H1 (cell line): ENCODE results near the gene ADGRF5.

Experiments used
- CHD7 ChIP-seq: fragments of 300-600 bp; sonication (generic); IDR thresholded peaks from 2 replicates; pipeline ENCODE4 v1.7.1; 2012; ENCODE audit warnings: low read length, moderate library complexity, mild to moderate bottlenecking, inconsistent platforms; ENCODE audit not compliant: insufficient replicate concordance
- CREB1 ChIP-seq: IDR thresholded peaks from 2 replicates; pipeline ENCODE4 v1.6.1; 2012; ENCODE audit warnings: inconsistent platforms
- CTCF ChIP-seq, 3 experiments: IDR thresholded peaks; 1 replicate in 2 of 3; 2 replicates in 1 of 3; pipeline versions ENCODE4 v1.5.1 to v1.6.1; 2011; ENCODE audit warnings: low read length in 3 of 3, mild to moderate bottlenecking in 3 of 3, inconsistent platforms in 2 of 3, low read depth in 1 of 3, moderate library complexity in 1 of 3; ENCODE audit not compliant: insufficient read depth in 1 of 3; ENCODE audit errors: control extremely low read depth in 1 of 3
- MAX ChIP-seq: IDR thresholded peaks from 2 replicates; pipeline ENCODE4 v1.6.1; 2012; ENCODE audit warnings: inconsistent platforms
- POLR2A ChIP-seq, 2 experiments: IDR thresholded peaks; 1 replicate in 1 of 2; 2 replicates in 1 of 2; pipeline ENCODE4 v1.6.1; 2011; ENCODE audit warnings: low read depth in 2 of 2, low read length in 2 of 2, mild to moderate bottlenecking in 2 of 2; ENCODE audit errors: control extremely low read depth in 1 of 2

- TF ChIP-seq MAX (no peak), CTCF (IDR thresholded peaks at IDR 0.05; ENCODE audit: control extremely low read depth in 1 of 3, insufficient read depth in 1 of 3, low read depth in 1 of 3, low read length in 3 of 3) (no peak), POLR2A (IDR thresholded peaks at IDR 0.05; ENCODE audit: control extremely low read depth in 1 of 2, low read depth in 2 of 2, low read length in 2 of 2) (no peak), CHD7 (no peak), CREB1 (no peak)
Measured at GRCh38 chr6:46967826-46968349, 46.1 kb upstream of the ADGRF5 start.
